ENCODE data around the gene RGS3. TPM values are rescaled to one million over a fixed set of nuclear protein-coding genes. Genes with fewer than 3 reads are reported as not detected.

RGS3 gene
- total RNA-seq, 2 experiments from 2014 or later, result 22.8 to 32.9 TPM

DNA sequence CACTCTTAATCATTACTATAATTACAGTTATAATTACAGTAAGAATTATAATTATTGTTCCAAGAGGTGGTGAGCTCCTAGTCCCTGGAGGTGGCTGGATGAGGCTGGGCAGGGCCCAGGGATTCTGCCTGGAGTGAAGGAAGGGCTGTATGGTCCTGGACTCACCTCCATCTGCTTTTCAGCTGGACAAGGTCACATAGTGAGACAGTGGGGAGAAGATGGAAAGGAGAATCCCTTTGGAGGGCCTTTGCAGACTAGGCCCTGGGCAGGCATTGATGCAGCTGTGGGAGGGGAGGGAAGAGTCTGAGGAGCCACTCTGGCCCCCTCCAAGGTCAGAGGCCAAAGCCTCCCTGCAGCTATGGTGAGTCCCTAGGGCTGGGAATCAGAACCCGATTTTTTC lies 125.4 kb downstream of the RGS3 start:
- H4K20me1 ChIP-seq (ENCODE audit: insufficient read depth, low read length), result no peaks in the 10 kb centered on the region
- ChIA-PET CTCF (ENCODE audit: unreplicated experiment) (interaction anchor here (0.7 to 1.9 kb wide), 4 partner anchors 9 to 143 kb away, joined by 3 to 11 read pairs (median 8); no protein-coding TSS in a partner anchor), POLR2A (interaction anchor here (0.5 to 1.6 kb wide), 6 partner anchors 66 to 1088 kb away, joined by 3 to 4 read pairs (median 3); partner anchors contain the start of gene WDR31)
- intact Hi-C loops (cut with micrococcal nuclease; ENCODE audit: unreplicated experiment), result loop anchor here (10.0 kb wide), 1 partner anchor 284 kb away; the partner anchor contains the start of gene RNF183
- H3K4me2 ChIP-seq (ENCODE audit: low read length), result no peak overlapping the region
- no peaks in the 10 kb centered on the region for H3K79me2 ChIP-seq (ENCODE audit: insufficient read depth, low read depth, low read length)
- H3K27ac ChIP-seq (ENCODE audit: low read depth, low read length, poor library complexity, severe bottlenecking), result no peak overlapping the region
- peaks cover 11% of the 10 kb centered on the region; the same call in 1 of the 2 replicates for H3K36me3 ChIP-seq (ENCODE audit: insufficient read depth, low read length)
- H2AFZ ChIP-seq (ENCODE audit: low read length), result no peak overlapping the region
- H3K9me2 ChIP-seq (ENCODE audit: insufficient read depth, low read length), result no peaks in the 10 kb centered on the region
- TF ChIP-seq, protein P1, sequence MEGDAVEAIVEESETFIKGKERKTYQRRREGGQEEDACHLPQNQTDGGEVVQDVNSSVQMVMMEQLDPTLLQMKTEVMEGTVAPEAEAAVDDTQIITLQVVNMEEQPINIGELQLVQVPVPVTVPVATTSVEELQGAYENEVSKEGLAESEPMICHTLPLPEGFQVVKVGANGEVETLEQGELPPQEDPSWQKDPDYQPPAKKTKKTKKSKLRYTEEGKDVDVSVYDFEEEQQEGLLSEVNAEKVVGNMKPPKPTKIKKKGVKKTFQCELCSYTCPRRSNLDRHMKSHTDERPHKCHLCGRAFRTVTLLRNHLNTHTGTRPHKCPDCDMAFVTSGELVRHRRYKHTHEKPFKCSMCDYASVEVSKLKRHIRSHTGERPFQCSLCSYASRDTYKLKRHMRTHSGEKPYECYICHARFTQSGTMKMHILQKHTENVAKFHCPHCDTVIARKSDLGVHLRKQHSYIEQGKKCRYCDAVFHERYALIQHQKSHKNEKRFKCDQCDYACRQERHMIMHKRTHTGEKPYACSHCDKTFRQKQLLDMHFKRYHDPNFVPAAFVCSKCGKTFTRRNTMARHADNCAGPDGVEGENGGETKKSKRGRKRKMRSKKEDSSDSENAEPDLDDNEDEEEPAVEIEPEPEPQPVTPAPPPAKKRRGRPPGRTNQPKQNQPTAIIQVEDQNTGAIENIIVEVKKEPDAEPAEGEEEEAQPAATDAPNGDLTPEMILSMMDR (conservative IDR thresholded peaks at IDR 0.05; ENCODE audit: low read length), result no peak
- no peak for TF ChIP-seq EZH2phosphoT487 (IDR thresholded peaks at IDR 0.05; ENCODE audit: borderline replicate concordance, low read depth, low read length)
- H3K9me3 ChIP-seq (ENCODE audit: low read length), result no peaks in the 10 kb centered on the region
- DNase-seq (ENCODE audit: low spot score), result no peak
- peaks cover 10% of the 10 kb centered on the region for H3K4me1 ChIP-seq (ENCODE audit: insufficient read depth, low read length, poor library complexity, severe bottlenecking)
- H3K4me3 ChIP-seq (ENCODE audit: low read depth, low read length, poor library complexity, severe bottlenecking), result no peak overlapping the region
- no TSS peak for BruUV-seq (replicated peaks)

- Histone ChIP-seq H3K9me2 (ENCODE audit: insufficient read depth, low read length) (no peaks in the 10 kb centered on the region), H3K4me3 (ENCODE audit: low read depth, low read length, poor library complexity, severe bottlenecking) (no peak overlapping the region), H3K27ac (ENCODE audit: low read depth, low read length, poor library complexity, severe bottlenecking) (no peak overlapping the region), H3K4me1 (ENCODE audit: insufficient read depth, low read length, poor library complexity, severe bottlenecking) (peaks cover 8% of the 10 kb centered on the region), H3K79me2 (ENCODE audit: insufficient read depth, low read depth, low read length) (no peaks in the 10 kb centered on the region), H3K4me2 (ENCODE audit: low read length) (no peak overlapping the region), H2AFZ (ENCODE audit: low read length) (no peak overlapping the region), H4K20me1 (ENCODE audit: insufficient read depth, low read length) (no peaks in the 10 kb centered on the region), H3K9me3 (ENCODE audit: low read length) (no peaks in the 10 kb centered on the region), H3K36me3 (ENCODE audit: insufficient read depth, low read length) (peaks cover 8% of the 10 kb centered on the region; the same call in 1 of the 2 replicates)
- intact Hi-C loops (cut with micrococcal nuclease; ENCODE audit: unreplicated experiment), result loop anchor here (10.0 kb wide), 1 partner anchor 285 kb away; the partner anchor contains the start of gene RNF183
- CTCF ChIA-PET (ENCODE audit: unreplicated experiment), result interaction anchor here (1.8 to 2.5 kb wide), 4 partner anchors 66 to 143 kb away, joined by 8 to 16 read pairs (median 10); no protein-coding TSS in a partner anchor
- no peak for TF ChIP-seq EZH2phosphoT487 (IDR thresholded peaks at IDR 0.05; ENCODE audit: borderline replicate concordance, low read depth, low read length)
- TF ChIP-seq, protein P1 (conservative IDR thresholded peaks at IDR 0.05; ENCODE audit: low read length), result no peak
- no peak for DNase-seq (ENCODE audit: low spot score)
- POLR2A ChIA-PET, result interaction anchor here (1.2 to 1.6 kb wide), 2 partner anchors 65 to 263 kb away, joined by 3 to 4 read pairs; no protein-coding TSS in a partner anchor
- no TSS peak for BruUV-seq (replicated peaks)
Observed at GRCh38 chr9:113589407-113589806, 125.9 kb downstream of the RGS3 start.

DNA sequence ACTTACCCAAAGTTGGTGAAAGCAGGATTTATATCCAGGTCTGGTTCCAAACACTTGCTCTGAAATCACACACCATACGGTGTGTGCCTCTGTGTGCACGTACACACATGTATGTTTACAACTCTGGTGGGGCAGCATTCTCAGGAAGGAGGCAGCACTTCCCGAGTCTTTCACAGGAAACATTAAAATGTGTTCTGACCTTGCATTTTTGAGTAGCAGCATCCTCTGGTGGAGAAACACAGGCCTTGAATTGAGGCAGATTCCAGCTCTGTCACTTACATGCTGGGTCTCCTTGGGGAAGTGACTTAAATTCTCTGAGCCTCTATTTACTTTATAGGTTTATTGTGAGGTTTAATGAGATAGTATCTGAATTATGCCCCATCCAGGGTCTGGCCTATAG lies 126.4 kb downstream of the RGS3 start:
- no peak overlapping the region for H3K27ac ChIP-seq (ENCODE audit: low read depth, low read length, poor library complexity, severe bottlenecking)
- H3K9me2 ChIP-seq (ENCODE audit: insufficient read depth, low read length), result no peaks in the 10 kb centered on the region
- no TSS peak for BruUV-seq (replicated peaks)
- peaks cover 6% of the 10 kb centered on the region for H3K4me1 ChIP-seq (ENCODE audit: insufficient read depth, low read length, poor library complexity, severe bottlenecking)
- H2AFZ ChIP-seq (ENCODE audit: low read length), result no peak overlapping the region
- ChIA-PET POLR2A (interaction anchor here (1.6 kb wide), 1 partner anchor 65 kb away, joined by 4 read pairs; no protein-coding TSS in a partner anchor), CTCF (ENCODE audit: unreplicated experiment) (interaction anchor here (1.8 to 2.5 kb wide), 4 partner anchors 8 to 144 kb away, joined by 8 to 16 read pairs (median 8); no protein-coding TSS in a partner anchor)
- intact Hi-C loops (cut with micrococcal nuclease; ENCODE audit: unreplicated experiment), result loop anchor here (2.0 to 10.0 kb wide), 2 partner anchors 143 to 285 kb away; partner anchors contain the start of gene RNF183
- TF ChIP-seq EZH2phosphoT487 (IDR thresholded peaks at IDR 0.05; ENCODE audit: borderline replicate concordance, low read depth, low read length), result no peak
- TF ChIP-seq, protein P1 (conservative IDR thresholded peaks at IDR 0.05; ENCODE audit: low read length), result peak; percentile 73
- no peaks in the 10 kb centered on the region for H3K9me3 ChIP-seq (ENCODE audit: low read length)
- H3K4me2 ChIP-seq (ENCODE audit: low read length), result no peak overlapping the region
- no peak overlapping the region for H3K4me3 ChIP-seq (ENCODE audit: low read depth, low read length, poor library complexity, severe bottlenecking)
- H3K79me2 ChIP-seq (ENCODE audit: insufficient read depth, low read depth, low read length), result no peaks in the 10 kb centered on the region
- peaks cover 3% of the 10 kb centered on the region; the same call in 1 of the 2 replicates for H3K36me3 ChIP-seq (ENCODE audit: insufficient read depth, low read length)
- H4K20me1 ChIP-seq (ENCODE audit: insufficient read depth, low read length), result no peaks in the 10 kb centered on the region
- DNase-seq (ENCODE audit: low spot score), result peak; percentile 52
